Epithelial cell of esophagus (primary cell): ENCODE data around the gene PDCD2L.

Source experiments
- DNase-seq: peaks from one replicate; pipeline ENCODE4 v3.0.0; 2010; ENCODE audit warnings: low read depth
- H3K4me3 ChIP-seq: 2 replicates; pipeline ENCODE4 v1.5.1; 2011; ENCODE audit warnings: mild to moderate bottlenecking, low read length, control low read depth
- TF ChIP-seq, protein P1 (sequence below): IDR thresholded peaks from 2 replicates; pipeline ENCODE4 v1.5.1; 2011; ENCODE audit warnings: low read depth, mild to moderate bottlenecking, low read length, control low read depth, inconsistent platforms; ENCODE audit not compliant: insufficient read depth; ENCODE audit errors: missing control alignments

PDCD2L gene

DNA sequence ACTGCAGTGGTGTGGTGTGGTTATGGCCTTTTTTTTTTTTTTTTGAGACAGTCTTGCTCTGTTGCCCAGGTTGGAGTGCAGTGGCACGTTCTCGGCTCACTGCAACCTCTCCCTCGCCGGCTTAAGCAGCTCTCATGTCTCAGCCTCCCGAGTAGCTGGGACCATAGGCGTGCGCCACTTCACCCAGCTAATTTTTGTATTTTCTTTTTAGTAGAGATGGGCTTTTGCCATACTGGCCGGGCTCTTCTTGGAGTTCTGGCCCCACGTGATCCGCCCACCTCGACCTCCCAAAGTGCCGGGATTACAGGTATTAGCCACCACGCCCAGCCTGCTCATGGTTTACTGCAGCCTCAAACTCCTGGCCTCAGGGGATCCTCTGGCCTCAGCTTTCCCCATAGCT is 7.0 kb downstream of the PDCD2L start:
- TF ChIP-seq, protein P1, sequence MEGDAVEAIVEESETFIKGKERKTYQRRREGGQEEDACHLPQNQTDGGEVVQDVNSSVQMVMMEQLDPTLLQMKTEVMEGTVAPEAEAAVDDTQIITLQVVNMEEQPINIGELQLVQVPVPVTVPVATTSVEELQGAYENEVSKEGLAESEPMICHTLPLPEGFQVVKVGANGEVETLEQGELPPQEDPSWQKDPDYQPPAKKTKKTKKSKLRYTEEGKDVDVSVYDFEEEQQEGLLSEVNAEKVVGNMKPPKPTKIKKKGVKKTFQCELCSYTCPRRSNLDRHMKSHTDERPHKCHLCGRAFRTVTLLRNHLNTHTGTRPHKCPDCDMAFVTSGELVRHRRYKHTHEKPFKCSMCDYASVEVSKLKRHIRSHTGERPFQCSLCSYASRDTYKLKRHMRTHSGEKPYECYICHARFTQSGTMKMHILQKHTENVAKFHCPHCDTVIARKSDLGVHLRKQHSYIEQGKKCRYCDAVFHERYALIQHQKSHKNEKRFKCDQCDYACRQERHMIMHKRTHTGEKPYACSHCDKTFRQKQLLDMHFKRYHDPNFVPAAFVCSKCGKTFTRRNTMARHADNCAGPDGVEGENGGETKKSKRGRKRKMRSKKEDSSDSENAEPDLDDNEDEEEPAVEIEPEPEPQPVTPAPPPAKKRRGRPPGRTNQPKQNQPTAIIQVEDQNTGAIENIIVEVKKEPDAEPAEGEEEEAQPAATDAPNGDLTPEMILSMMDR = no peak
- H3K4me3 ChIP-seq = no peak overlapping the region
- DNase-seq = no peak

- TF ChIP-seq, protein P1 = no peak
- DNase-seq = peak; percentile 52
- no peak overlapping the region for H3K4me3 ChIP-seq
Observed at GRCh38 chr19:34416021-34416545, 11.9 kb downstream of the PDCD2L start.

DNA sequence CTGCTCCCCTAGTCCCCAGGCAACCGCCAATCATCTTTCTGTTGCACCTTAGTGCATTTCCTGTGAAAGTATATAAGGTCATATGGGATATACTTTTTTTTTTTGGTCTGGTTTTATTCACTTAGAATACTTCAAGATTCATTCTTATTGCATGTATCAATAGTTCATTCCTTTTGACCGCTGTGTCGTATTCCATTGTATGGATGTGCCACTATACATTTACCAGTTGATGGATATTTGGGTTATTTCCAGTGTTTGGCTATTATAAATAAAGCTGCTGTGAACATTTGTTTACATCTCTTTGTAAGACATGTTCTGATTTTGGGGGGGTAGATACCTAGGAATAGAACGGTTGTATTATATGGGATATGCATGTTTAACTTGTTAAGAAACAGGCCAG is 14.1 kb downstream of the PDCD2L start:
- no peak for DNase-seq
- TF ChIP-seq, protein P1 = no peak
- H3K4me3 ChIP-seq = no peak overlapping the region

DNA sequence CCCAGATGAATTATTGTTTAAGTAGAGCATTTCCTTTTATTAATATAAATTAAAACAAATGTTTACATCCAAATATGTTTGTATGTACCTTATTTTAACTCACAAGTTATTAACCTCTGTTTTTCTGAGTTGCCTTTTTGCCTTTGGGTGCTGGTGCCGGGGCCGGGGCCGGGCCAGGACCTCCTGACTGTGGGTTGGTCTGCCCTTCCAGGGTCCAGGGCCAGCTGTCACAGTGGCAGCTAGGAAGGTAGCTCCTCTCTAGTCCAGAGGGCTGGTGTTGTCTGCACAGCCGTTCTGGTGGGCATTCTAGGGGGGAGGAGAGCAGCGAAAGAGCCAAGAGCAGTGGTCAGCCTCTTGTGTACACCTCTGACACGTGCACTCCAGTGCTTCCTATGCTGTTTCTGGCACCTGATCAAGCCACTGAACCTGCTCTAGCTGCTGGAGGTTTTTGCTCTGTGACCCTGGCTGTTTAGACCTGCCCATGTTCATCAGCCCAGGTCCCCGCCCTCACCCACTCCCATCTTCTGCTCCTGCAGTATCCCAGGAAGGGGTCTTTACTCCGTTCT is 22.0 kb downstream of the PDCD2L start:
- DNase-seq = no peak
- H3K4me3 ChIP-seq = no peak overlapping the region
- TF ChIP-seq, protein P1 = no peak

GRCh38 chr19:34428549-34429285 is 24.5 kb downstream of the PDCD2L start:
- TF ChIP-seq, protein P1 = no peak
- H3K4me3 ChIP-seq = peak overlapping the region; percentile 84
- DNase-seq = peak; percentile 58

DNA sequence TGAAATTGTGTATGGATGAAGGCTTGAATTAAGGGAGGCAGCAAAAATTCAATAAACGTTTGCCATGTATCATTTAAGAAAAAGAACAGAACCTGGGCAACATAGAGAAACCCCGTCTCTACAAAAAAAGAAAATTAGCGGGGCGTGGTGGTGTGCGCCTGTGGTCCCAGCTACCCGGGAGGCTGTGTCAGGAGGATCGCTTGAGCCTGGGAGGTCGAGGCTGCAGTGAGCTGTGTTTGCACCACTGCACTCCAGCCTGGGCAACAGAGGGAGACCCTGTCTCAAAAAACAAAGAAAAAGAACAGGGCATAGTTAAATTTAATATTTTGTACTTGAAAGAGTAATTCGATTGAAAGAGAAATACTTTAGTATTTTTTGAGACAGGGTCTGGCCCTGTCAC is 25.4 kb downstream of the PDCD2L start:
- TF ChIP-seq, protein P1 = no peak
- peak overlapping the region; percentile 84 for H3K4me3 ChIP-seq
- DNase-seq = no peak
